COR-L47 (cell line): ENCODE measurements around the gene PHF12.
"Not testable (repeated sequence)": the region's sequence is repeated elsewhere in the genome, so short reads cannot be mapped to it uniquely, and the experiment has no call there.

Source experiments
- DNase-seq: peaks from one replicate; lab custom pipeline; 2025; lab: John Stamatoyannopoulos, UW

PHF12 gene

GRCh38 chr17:28901866-28902818, 49.2 kb downstream of the PHF12 start:
- DNase-seq, result peak; percentile 70

GRCh38 chr17:28900986-28901726, 50.2 kb downstream of the PHF12 start:
- no peak for DNase-seq

GRCh38 chr17:28899212-28899815, 52.0 kb downstream of the PHF12 start:
- DNase-seq, result no peak

DNA sequence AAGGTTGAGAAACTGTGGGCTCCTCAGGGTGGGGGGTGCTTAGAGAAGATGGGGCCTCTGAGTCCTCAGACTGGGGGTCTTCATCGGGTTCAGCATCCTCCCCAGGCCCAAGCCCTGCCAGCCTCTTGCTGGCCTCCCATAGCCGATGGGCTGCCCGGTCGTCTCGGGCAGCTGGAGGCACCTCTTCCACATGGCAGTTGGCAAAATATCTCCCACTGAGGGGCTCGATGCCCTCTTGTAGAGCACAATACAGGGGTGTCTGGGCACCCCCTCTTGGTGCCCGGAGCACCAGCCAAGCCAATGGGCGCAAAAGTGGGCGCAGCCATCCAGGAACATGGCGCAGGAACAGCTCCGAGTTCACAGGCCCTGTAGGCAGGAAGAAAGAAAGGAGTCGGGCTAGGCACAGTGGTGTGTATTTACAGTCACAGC, 52.8 kb downstream of the PHF12 start:
- no peak for DNase-seq

DNA sequence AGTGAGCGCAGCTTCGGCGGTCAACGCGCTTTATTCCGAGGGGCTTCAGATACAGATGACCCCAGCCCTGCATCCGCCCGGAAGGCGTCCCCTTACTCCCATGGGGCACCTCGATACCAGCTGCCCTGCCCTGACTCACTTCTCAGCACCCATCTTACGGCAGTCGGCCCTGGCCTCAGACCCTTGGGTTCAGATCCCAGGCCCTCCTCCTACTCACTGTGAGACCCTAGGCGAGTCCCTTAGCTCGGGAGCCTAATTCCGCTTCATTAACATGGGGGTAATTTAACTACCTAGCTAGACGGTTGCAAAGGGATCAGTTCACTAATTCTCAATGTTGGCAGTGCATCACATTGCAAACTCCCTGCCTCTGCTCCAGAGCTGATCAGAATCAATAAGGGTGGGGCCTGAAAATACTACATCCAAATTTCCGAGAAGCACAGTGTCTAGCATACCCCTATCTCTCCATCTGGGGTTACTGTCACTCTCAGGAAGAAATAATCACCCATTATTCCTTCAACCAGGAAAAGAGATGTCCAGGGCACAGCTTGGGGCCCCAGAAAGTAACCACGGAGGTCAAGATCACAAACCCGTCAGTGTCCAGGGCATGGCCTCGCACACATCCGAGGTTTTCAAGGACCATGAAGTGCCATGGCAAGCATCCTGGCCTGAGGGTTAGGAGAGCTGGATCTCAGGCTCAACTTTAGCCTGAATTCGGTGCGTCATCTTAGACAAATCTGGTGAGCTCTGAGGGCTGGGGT, 53.4 kb downstream of the PHF12 start:
- DNase-seq, result no peak

DNA sequence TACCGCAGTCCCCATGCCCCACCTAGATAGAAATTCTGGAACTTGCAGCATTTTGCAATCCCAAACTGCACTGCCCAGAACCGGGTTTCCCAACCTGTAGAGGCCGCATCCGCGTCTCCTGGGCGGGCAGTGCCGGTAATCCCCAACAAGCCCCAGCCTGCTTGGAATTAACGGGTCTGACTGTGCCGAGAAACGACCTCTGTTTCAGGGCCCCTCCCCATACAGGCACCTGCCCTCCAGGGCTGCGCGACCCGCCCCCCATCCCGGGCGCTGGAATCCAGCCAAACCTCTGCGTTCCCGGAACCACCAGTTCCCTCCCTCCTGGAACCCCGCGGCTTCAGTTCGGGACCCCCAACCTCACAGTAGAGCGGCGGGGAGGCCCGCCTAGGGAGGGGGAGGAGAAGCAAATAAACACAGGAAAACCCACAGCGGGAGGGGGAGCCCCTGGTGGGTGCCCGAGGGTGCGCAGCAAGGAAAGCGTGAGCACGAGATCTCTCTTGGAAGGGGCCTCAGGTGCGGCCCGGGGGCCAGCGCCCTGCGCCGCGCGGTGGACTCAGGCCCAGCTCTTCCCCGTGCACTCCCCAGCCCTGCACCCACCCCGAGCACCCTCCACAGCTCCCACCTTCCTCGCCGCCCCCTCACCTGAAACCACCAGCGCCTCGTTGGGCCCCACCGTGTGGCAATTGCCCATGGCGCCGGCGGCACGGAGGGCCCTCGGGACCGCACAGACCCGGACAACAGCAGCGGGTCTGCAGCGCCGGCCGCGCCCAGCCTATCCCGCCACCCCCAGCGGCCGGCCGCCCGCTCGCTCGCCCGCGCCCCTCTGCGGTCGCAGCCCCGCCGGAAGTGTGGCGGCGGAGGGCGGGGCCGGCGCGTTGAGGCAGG, 54.2 kb downstream of the PHF12 start, which contains the start of gene FLOT2:
TSS of gene FLOT2 (minus strand) at position 850 of the 885 bp plus-strand sequence. CDS start at position 691, 159 bp downstream.
- DNase-seq, result peak; percentile 77

DNA sequence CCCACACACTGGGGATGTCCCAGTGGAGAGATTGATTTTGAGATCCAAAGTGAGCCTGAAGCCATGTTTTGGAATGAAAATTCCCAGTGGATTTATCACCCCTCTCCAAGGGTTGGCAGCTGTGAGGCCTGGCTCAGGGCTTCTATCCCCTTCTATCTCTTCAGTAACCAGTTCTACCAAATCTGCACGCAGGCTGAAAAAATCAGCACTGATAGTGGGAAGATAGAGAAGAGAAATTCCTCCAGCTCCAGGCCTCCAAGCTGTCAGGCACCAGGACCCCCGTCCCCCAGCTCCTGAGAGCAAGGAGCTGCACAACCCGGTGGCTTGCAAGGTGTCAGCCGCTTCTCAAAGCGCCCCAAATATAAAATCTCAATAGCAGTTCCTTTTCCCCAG, 54.8 kb downstream of the PHF12 start:
- no peak for DNase-seq

- no peak for DNase-seq
These were observed 55.4 kb downstream of the PHF12 start for GRCh38 chr17:28895794-28896447.

DNA sequence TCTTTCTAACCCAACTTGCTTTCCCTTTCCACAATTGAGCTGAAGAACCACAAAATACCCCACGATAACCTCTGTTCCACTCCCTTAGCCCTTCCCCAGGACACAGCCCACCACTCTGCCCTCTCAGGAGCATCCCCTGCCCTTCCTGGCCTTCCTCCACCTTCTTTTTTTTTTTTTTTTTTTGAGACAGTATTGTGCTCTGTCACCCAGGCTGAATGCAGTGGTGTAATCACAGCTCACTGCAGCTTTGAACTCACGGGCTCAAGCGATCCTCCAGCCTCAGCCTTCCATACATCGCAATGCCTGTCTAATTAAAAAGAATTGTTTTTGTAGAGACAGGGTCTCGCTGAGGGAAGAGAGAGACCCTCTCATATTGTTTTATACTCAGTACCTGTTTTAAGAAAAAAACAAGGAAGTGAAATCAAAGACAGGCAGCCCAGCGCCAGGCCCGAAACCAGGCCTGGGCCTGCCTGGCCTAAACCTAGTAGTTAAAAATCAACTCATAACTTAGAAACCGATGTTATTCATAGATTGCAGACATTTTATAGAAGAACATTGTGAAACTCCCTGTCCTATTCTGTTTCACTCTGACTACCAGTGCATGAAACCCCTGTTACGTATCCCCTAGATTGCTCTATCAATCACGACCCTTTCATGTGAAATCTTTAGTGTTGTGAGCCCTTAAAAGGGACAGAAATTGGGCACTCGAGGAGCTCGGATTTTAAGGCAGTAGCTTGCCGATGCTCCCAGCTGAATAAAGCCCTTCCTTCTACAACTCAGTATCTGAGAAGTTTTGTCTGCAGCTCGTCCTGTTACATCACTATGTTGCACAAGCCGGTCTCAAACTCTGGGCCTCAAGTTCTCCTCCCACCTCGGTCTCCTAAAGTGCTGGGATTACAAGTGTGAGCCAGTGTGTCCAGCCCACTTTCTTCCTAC, 57.8 kb downstream of the PHF12 start:
- not testable (repeated sequence) for DNase-seq

- no peak for DNase-seq
These were observed 59.3 kb downstream of the PHF12 start for GRCh38 chr17:28892024-28892423.

- no peak for DNase-seq
These were observed 60.1 kb downstream of the PHF12 start for GRCh38 chr17:28891201-28891600.

GRCh38 chr17:28889996-28890395, 61.3 kb downstream of the PHF12 start:
- no peak for DNase-seq

- DNase-seq, result no peak
These were observed 62.5 kb downstream of the PHF12 start for GRCh38 chr17:28888832-28889231.

GRCh38 chr17:28887871-28888471, 63.3 kb downstream of the PHF12 start:
- DNase-seq, result no peak

- DNase-seq, result no peak
These were observed 65.4 kb downstream of the PHF12 start for GRCh38 chr17:28885951-28886350.

- no peak for DNase-seq
These were observed 66.0 kb downstream of the PHF12 start for GRCh38 chr17:28885363-28885762.

GRCh38 chr17:28883967-28884702, 67.2 kb downstream of the PHF12 start:
- DNase-seq, result no peak
